ENCODE results near the gene PCDH19.

GRCh38 chrX:100316987-100317386 is 93.1 kb downstream of the PCDH19 start:
- no peak for TF ChIP-seq ETV6 (conservative IDR thresholded peaks at IDR 0.05 in 1 of 2, IDR thresholded peaks at IDR 0.05 in 1 of 2; ENCODE audit: borderline replicate concordance in 1 of 2, low read depth in 1 of 2)
- no peak for TF ChIP-seq CBX3 (IDR thresholded peaks at IDR 0.05; ENCODE audit: borderline replicate concordance, low read depth)
- no peak for TF ChIP-seq CTCF (IDR thresholded peaks at IDR 0.05 in 2 of 3, conservative IDR thresholded peaks at IDR 0.05 in 1 of 3; ENCODE audit: control insufficient read depth in 2 of 3, extremely low read depth in 1 of 3, insufficient read depth in 1 of 3, low read depth in 3 of 3, low read length in 3 of 3)
- no peak for TF ChIP-seq ZNF622 (IDR thresholded peaks at IDR 0.05)
- TF ChIP-seq SMC3 (IDR thresholded peaks at IDR 0.05; ENCODE audit: borderline replicate concordance, low read length): no peak
- TF ChIP-seq MAX (IDR thresholded peaks at IDR 0.05; ENCODE audit: low read depth, low read length): no peak

Data from GM12878 (cell line).